ENCODE data around the gene ELK1.

DNA sequence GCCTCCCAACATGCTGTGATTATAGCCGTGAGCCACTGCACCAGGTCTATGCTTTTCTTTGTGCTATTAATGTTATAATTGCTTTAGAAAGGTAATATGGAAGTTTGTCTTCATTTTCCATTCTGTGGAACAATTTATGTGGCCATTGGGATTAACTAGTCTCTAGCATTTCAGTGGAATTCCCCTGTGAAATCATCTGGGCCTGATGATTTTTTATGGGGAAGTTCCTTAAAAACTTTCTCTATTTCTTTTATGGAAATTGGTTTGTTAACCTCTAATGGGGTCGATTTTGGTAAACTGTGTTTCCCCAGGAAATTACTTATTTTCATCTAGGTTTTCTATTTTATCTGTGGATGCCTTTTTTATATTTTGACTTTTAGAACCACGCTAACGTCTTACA, 56.8 kb downstream of the ELK1 start:
- TF ChIP-seq, protein P1, sequence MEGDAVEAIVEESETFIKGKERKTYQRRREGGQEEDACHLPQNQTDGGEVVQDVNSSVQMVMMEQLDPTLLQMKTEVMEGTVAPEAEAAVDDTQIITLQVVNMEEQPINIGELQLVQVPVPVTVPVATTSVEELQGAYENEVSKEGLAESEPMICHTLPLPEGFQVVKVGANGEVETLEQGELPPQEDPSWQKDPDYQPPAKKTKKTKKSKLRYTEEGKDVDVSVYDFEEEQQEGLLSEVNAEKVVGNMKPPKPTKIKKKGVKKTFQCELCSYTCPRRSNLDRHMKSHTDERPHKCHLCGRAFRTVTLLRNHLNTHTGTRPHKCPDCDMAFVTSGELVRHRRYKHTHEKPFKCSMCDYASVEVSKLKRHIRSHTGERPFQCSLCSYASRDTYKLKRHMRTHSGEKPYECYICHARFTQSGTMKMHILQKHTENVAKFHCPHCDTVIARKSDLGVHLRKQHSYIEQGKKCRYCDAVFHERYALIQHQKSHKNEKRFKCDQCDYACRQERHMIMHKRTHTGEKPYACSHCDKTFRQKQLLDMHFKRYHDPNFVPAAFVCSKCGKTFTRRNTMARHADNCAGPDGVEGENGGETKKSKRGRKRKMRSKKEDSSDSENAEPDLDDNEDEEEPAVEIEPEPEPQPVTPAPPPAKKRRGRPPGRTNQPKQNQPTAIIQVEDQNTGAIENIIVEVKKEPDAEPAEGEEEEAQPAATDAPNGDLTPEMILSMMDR (IDR thresholded peaks at IDR 0.05): no peak
- no peak for TF ChIP-seq POLR2A (IDR thresholded peaks at IDR 0.05)

All from right lobe of liver (tissue), 4 donors.